ENCODE data around the gene ELFN1.

GRCh38 chr7:1665549-1666316 lies 4.3 kb upstream of the ELFN1 start:
- TF ChIP-seq CTCF (IDR thresholded peaks at IDR 0.05) (no peak), POLR2A (IDR thresholded peaks at IDR 0.05) (no peak)

All from uterus (tissue), 2 donors.